Loucy (cell line): Measurements from ENCODE around the gene HLA-DMB.
A peak's percentile ranks its signal among the peaks of the same experiment; 100 is the strongest.

Source experiments
- H2AFZ ChIP-seq: fragments of 200-600 bp; sonication (generic); 2 replicates; pipeline ENCODE4 v1.6.0; 2016; ENCODE audit warnings: antibody characterized with exemption, mild to moderate bottlenecking, low read length, moderate library complexity
- H3F3A ChIP-seq: fragments of 200-600 bp; 2 replicates; pipeline ENCODE4 v1.6.0; 2016; ENCODE audit warnings: antibody characterized with exemption, low read depth, mild to moderate bottlenecking
- H3K27me3 ChIP-seq: fragments of 200-600 bp; sonication (generic); 2 replicates; pipeline ENCODE4 v1.6.1; 2014; ENCODE audit warnings: low read length, mild to moderate bottlenecking; ENCODE audit not compliant: insufficient read depth, poor library complexity, severe bottlenecking
- H3K36me3 ChIP-seq: fragments of 200-600 bp; sonication (generic); 2 replicates; pipeline ENCODE4 v1.6.1; 2016; ENCODE audit warnings: low read length; ENCODE audit not compliant: insufficient read depth
- H3K4me1 ChIP-seq: fragments of 200-600 bp; sonication (generic); 2 replicates; pipeline ENCODE4 v1.5.1; 2014; ENCODE audit warnings: low read length, mild to moderate bottlenecking; ENCODE audit not compliant: insufficient read depth, poor library complexity, severe bottlenecking
- H3K4me2 ChIP-seq: fragments of 200-600 bp; sonication (generic); 2 replicates; pipeline ENCODE4 v1.6.0; 2014; ENCODE audit warnings: antibody characterized with exemption, low read length, low read depth, mild to moderate bottlenecking; ENCODE audit not compliant: poor library complexity, severe bottlenecking
- H3K4me3 ChIP-seq: fragments of 200-600 bp; sonication (generic); 2 replicates; pipeline ENCODE4 v1.5.1; 2014; ENCODE audit warnings: low read length, mild to moderate bottlenecking, mixed read lengths; ENCODE audit not compliant: poor library complexity, severe bottlenecking
- H3K79me2 ChIP-seq: fragments of 200-600 bp; sonication (generic); 2 replicates; pipeline ENCODE4 v1.6.1; 2014; ENCODE audit warnings: low read length; ENCODE audit not compliant: insufficient read depth
- H3K9ac ChIP-seq: fragments of 200-600 bp; sonication (generic); 2 replicates; pipeline ENCODE4 v1.6.0; 2014; ENCODE audit warnings: mild to moderate bottlenecking, low read depth, low read length, moderate library complexity; ENCODE audit not compliant: poor library complexity, severe bottlenecking
- H3K9me2 ChIP-seq: fragments of 200-600 bp; sonication (generic); replicated peaks from 2 replicates; pipeline ENCODE4 v1.6.1; 2016; ENCODE audit warnings: low read depth, low read length, mixed read lengths
- H3K9me3 ChIP-seq: fragments of 200-600 bp; sonication (generic); 2 replicates; pipeline ENCODE4 v1.6.1; 2014; ENCODE audit warnings: mild to moderate bottlenecking, antibody characterized with exemption, low read length, low read depth; ENCODE audit not compliant: insufficient read depth
- H4K20me1 ChIP-seq: fragments of 200-600 bp; sonication (generic); 2 replicates; pipeline ENCODE4 v1.6.0; 2014; ENCODE audit warnings: antibody characterized with exemption, low read length, mild to moderate bottlenecking; ENCODE audit not compliant: insufficient read depth, poor library complexity, severe bottlenecking
- CTCF ChIP-seq: fragments of 200-600 bp; sonication (generic); conservative IDR thresholded peaks from 2 replicates; pipeline ENCODE4 v1.5.1; 2014; ENCODE audit warnings: mild to moderate bottlenecking, antibody characterized with exemption, low read length
- EZH2phosphoT487 ChIP-seq: fragments of 200-600 bp; IDR thresholded peaks from 2 replicates; pipeline ENCODE4 v1.6.1; 2018; ENCODE audit warnings: antibody characterized with exemption, mild to moderate bottlenecking, moderate library complexity, borderline replicate concordance

Gene HLA-DMB

GRCh38 chr6:32982084-32982701, 41.4 kb upstream of the HLA-DMB start:
- Histone ChIP-seq H3K9me3 (no peaks in the 10 kb centered on the region), H3K79me2 (peaks cover 42% of the 10 kb centered on the region), H3K27me3 (no peaks in the 10 kb centered on the region), H3K4me1 (peaks cover 24% of the 10 kb centered on the region), H3K9ac (no peak overlapping the region), H2AFZ (no peak overlapping the region), H3F3A (peaks cover 57% of the 10 kb centered on the region), H3K4me3 (no peak overlapping the region), H4K20me1 (peaks cover 55% of the 10 kb centered on the region), H3K36me3 (peaks cover 53% of the 10 kb centered on the region), H3K9me2 (no peaks in the 10 kb centered on the region), H3K4me2 (no peak overlapping the region)
- TF ChIP-seq EZH2phosphoT487 = no peak
- no peak for TF ChIP-seq CTCF

- Histone ChIP-seq H3K79me2 (peaks cover 58% of the 10 kb centered on the region), H3K4me3 (no peak overlapping the region), H3K27me3 (no peaks in the 10 kb centered on the region), H3K9me3 (no peaks in the 10 kb centered on the region), H3K36me3 (peaks cover 70% of the 10 kb centered on the region), H3F3A (peaks cover 57% of the 10 kb centered on the region), H3K4me1 (peaks cover 40% of the 10 kb centered on the region), H4K20me1 (peaks cover 71% of the 10 kb centered on the region), H2AFZ (no peak overlapping the region), H3K9ac (no peak overlapping the region), H3K9me2 (no peaks in the 10 kb centered on the region), H3K4me2 (peak overlapping the region; percentile 93)
- TF ChIP-seq CTCF (no peak), EZH2phosphoT487 (no peak)
Measured at GRCh38 chr6:32980488-32981038, 39.7 kb upstream of the HLA-DMB start.

- Histone ChIP-seq H4K20me1 (peaks cover 78% of the 10 kb centered on the region), H3K9ac (no peak overlapping the region), H3K79me2 (peaks cover 65% of the 10 kb centered on the region), H3K4me2 (peak overlapping the region; percentile 93), H3K9me2 (no peaks in the 10 kb centered on the region), H2AFZ (no peak overlapping the region), H3K27me3 (no peaks in the 10 kb centered on the region), H3F3A (peaks cover 57% of the 10 kb centered on the region), H3K4me3 (peak overlapping the region; percentile 15), H3K36me3 (peaks cover 76% of the 10 kb centered on the region), H3K4me1 (peaks cover 45% of the 10 kb centered on the region), H3K9me3 (no peaks in the 10 kb centered on the region)
- TF ChIP-seq CTCF (no peak), EZH2phosphoT487 (no peak)
Measured at GRCh38 chr6:32979720-32980487, 39.1 kb upstream of the HLA-DMB start.
